OCI-LY7 (cell line): Measurements from ENCODE around the gene CCDC92B.

Source experiments
- CTCF ChIP-seq: fragments of 200-600 bp; sonication (generic); conservative IDR thresholded peaks from 2 replicates; pipeline ENCODE4 v1.5.1; 2014; ENCODE audit warnings: mild to moderate bottlenecking, antibody characterized with exemption, low read length, moderate library complexity, mixed read lengths
- EZH2phosphoT487 ChIP-seq: fragments of 200-600 bp; sonication (generic); IDR thresholded peaks from 2 replicates; pipeline ENCODE4 v1.6.1; 2018; ENCODE audit warnings: low read depth, borderline replicate concordance, mild to moderate bottlenecking, mixed run types, antibody characterized with exemption, low read length, moderate library complexity, mixed read lengths

GRCh38 chr17:2723997-2724783 lies 25.3 kb downstream of the CCDC92B start:
- no peak for TF ChIP-seq EZH2phosphoT487
- no peak for TF ChIP-seq CTCF
